ENCODE measurements around the gene KBTBD4.

- TF ChIP-seq POLR2A (IDR thresholded peaks at IDR 0.05): no peak
- no peak for TF ChIP-seq CTCF (IDR thresholded peaks at IDR 0.05)
Measured at GRCh38 chr11:47617417-47617809, 38.6 kb upstream of the KBTBD4 start.
